IPS-NIHi7 (cell line): ENCODE results near the gene AKIRIN2.
"Not testable (repeated sequence)": the region's sequence is repeated elsewhere in the genome, so short reads cannot be mapped to it uniquely, and the experiment has no call there.

Experiments used
- DNase-seq: peaks from one replicate; pipeline ENCODE4 v3.0.0; 2012; ENCODE audit warnings: mixed read lengths; ENCODE audit errors: extremely low spot score

AKIRIN2 gene

GRCh38 chr6:87718662-87719433 lies 16.8 kb upstream of the AKIRIN2 start:
- DNase-seq: no peak

- no peak for DNase-seq
These were observed 15.0 kb upstream of the AKIRIN2 start for GRCh38 chr6:87716928-87717614.

- DNase-seq: no peak
These were observed 12.2 kb upstream of the AKIRIN2 start for GRCh38 chr6:87714093-87714842.

- DNase-seq: not testable (repeated sequence)
These were observed 10.7 kb upstream of the AKIRIN2 start for GRCh38 chr6:87712713-87713112.

- no peak for DNase-seq
These were observed 8.1 kb upstream of the AKIRIN2 start for GRCh38 chr6:87710090-87710489.

- not testable (repeated sequence) for DNase-seq
These were observed 6.8 kb upstream of the AKIRIN2 start for GRCh38 chr6:87708581-87709427.

- no peak for DNase-seq
These were observed 4.3 kb upstream of the AKIRIN2 start for GRCh38 chr6:87706187-87706966.

- no peak for DNase-seq
These were observed 3.1 kb upstream of the AKIRIN2 start for GRCh38 chr6:87705070-87705691.

- not testable (repeated sequence) for DNase-seq
These were observed 1.0 kb upstream of the AKIRIN2 start for GRCh38 chr6:87703039-87703438.

- peak; percentile 39 for DNase-seq
These were observed 534 bp upstream of the AKIRIN2 start for GRCh38 chr6:87702589-87702945.

GRCh38 chr6:87701344-87701675 lies 723 bp downstream of the AKIRIN2 start:
- DNase-seq: no peak

- peak; percentile 48 for DNase-seq
These were observed 1.4 kb downstream of the AKIRIN2 start for GRCh38 chr6:87700397-87701343.

GRCh38 chr6:87699576-87699975 lies 2.5 kb downstream of the AKIRIN2 start:
- DNase-seq: no peak

GRCh38 chr6:87698547-87699006 lies 3.5 kb downstream of the AKIRIN2 start:
- DNase-seq: no peak

GRCh38 chr6:87697581-87698546 lies 4.2 kb downstream of the AKIRIN2 start:
- DNase-seq: no peak

- not testable (repeated sequence) for DNase-seq
These were observed 5.2 kb downstream of the AKIRIN2 start for GRCh38 chr6:87696817-87697216.

- no peak for DNase-seq
These were observed 9.9 kb downstream of the AKIRIN2 start for GRCh38 chr6:87692086-87692485.

- no peak for DNase-seq
These were observed 11.6 kb downstream of the AKIRIN2 start for GRCh38 chr6:87690441-87690840.
